NCI-H82 (cell line): ENCODE measurements around the gene MAGOH.
"Not testable (repeated sequence)": the region's sequence is repeated elsewhere in the genome, so short reads cannot be mapped to it uniquely, and the experiment has no call there.

Experiments used
- DNase-seq: peaks from one replicate; lab custom pipeline; 2025; lab: John Stamatoyannopoulos, UW

The MAGOH gene

DNA sequence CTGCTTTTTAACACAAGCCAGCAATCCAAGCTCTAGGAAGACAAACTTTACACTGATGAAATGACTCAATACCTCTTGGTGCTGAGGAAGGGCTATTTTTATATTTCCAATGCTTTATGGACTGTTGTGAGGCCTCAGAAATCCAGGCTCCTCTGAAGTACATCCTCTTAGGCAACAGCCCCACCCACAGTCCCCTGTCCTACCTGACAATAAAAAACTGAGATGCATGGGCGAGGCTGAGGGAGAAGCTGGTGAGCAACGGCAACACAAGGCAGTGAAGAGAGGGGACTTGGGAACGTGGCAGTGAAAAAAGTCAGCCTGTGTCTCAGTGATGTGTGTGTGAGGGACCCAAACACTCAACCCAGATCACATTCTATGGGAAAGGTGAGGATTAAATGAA is 51.8 kb downstream of the MAGOH start:
- DNase-seq, result no peak

DNA sequence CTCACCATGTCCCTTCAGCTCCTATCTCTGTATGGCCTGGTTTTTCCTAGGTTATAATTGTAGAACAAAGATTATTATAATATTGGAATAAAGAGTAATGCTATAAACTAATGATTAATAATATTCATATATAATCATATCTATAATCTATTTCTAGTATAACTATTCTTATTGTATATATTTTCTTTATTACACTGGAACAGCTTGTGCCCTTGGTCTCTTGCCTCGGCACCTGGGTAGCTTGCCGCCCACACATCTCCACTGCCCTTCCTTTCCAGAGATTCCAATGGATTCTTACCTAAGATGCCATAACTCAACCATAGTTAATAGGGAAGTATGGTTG is 52.4 kb downstream of the MAGOH start:
- not testable (repeated sequence) for DNase-seq

DNA sequence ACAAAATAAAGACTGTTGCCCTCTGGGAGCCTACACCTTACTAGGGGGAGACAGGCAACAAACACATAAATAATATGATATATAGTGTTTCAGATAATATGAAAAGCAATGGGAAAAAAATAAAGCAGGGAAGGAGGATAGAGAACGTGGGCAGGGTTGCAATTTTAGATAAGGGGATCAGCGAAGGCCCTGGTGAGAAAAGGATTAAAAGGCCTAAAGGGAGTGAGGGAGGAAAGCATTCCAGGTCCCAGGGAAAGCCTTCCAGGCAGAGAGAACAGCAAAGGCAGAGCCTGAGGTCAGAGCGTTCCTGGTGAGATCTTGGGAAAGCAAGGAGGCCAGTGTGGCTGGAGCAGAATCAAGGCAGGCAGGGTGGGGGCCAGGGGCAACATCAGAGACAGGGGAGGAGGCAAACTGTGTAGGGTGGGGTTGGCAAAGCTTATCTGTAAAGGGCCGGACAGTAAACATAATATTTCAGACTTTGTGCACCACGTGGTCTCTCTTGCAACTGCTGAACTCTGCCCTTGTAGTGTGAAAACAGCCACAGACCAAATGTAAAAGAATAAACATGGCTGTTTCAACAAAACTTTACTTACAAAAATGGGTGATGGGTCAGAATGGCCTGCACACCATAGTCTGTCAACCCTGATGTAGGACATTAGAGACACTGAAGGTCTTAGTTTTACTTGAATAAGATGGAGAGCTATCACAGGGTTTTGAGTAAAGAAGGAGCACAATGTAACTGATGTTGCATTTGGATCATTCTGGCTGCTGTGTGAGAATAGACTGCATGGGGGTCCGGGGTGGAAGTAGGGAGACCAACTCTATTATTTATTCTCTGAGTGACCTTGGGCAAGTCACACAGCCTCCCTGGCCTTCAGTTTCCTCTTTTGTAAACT is 55.0 kb downstream of the MAGOH start:
- peak; percentile 49 for DNase-seq

DNA sequence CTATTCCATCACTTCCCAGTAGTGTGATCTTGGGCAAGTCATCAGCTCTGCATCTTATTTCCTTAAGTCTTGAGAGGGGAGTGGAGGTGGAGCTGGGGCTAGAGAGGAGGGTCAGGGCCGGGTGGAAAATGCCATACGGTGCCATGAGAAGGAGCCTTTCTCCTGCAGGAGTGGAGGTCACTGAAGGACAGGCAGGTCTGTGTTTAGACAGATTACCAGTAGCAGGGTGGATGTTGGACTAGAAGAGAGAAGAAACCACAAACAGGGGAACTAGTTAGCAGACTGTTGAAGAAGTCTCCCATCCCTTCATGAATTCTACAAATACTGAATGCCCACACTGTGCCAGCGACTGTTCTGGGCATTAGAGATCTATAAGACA is 55.6 kb downstream of the MAGOH start:
- DNase-seq, result no peak

DNA sequence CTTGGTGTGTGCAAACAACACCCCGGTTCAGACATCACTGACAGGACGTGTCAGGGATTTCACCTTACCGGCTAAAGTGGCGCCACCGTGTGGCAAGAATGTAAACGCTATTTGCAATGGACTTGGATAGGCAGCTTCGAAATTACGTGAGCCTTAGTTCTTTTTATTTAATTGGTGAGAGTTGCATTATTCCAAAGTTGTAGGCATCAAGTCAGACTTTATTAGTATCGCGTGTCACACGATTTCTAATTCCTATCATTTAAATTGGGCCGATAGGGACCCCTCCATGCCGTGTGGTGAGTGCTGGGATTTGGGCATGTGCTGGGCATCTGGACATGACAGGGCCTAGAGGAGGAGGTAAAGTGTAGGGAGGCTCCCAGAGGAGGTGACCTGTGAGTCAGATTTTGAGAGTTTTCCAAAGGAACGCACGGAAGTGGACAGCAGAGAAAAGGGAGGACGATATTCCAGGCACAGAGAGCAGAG is 56.2 kb downstream of the MAGOH start:
- DNase-seq, result peak; percentile 90

DNA sequence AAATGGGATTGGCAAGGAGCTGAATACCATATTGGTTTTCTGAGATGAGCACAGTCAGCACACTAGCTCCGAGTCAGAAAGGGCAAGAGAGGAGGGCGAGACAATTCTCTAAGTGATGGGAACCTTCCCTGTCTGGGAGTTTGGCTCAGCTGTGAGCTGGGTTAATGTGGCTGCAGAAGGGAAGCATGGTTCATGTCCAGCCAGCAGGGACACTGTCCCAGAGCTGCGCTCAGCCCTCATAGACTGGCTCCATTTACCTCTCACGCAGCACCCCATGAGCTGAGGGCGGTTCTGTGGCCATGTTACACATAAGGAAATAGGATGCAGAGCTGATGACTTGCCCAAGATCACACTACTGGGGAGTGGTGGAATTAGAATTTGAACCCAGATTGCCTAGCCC is 57.4 kb downstream of the MAGOH start:
- DNase-seq, result no peak

DNA sequence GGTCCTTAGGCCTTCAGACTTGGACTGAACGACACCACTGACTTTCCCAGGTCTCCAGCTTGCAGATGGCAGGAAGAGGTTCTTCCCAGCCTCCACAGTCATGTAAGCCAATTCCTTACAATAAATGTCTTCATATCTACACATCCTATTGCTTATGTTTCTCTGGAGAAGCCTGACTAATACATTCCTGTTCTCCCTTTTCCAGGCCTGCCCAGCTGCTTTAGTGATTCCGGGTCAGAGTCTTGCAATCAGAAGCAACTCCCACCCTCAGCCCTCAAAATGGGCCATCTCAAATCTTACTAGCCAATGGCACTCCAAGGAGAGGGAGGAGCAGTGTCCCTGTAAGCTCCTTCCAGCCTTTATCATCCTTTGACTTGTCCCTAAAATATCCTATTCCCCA is 58.1 kb downstream of the MAGOH start:
- no peak for DNase-seq
